Liver (tissue), 9 donors: ENCODE results near the gene CLEC20A. TPM values are rescaled to one million over a fixed set of nuclear protein-coding genes. Genes with fewer than 3 reads are reported as not detected.

Source experiments
- DNase-seq: peaks from one replicate; pipeline ENCODE4 v3.0.0-alpha.2; 2017; ENCODE audit warnings: low spot score
- H3K27ac ChIP-seq, 2 donors: one replicate each; pipeline ENCODE4 v1.7.0; 2013; ENCODE audit warnings: inconsistent platforms in 2 of 2, low read length in 2 of 2, control low read depth in 1 of 2, low read depth in 1 of 2, mild to moderate bottlenecking in 1 of 2
- H3K27me3 ChIP-seq, 4 donors: one replicate each; pipeline versions ENCODE4 v1.6.1 to v1.7.0; 2013; ENCODE audit warnings: low read length in 3 of 4, inconsistent platforms in 1 of 4, mild to moderate bottlenecking in 1 of 4, moderate library complexity in 1 of 4; ENCODE audit not compliant: control insufficient read depth in 4 of 4, insufficient read depth in 4 of 4
- H3K36me3 ChIP-seq, 4 donors: one replicate each; pipeline versions ENCODE4 v1.6.1 to v1.7.0; 2013; ENCODE audit warnings: low read length in 3 of 4, mild to moderate bottlenecking in 3 of 4, low read depth in 1 of 4, moderate library complexity in 1 of 4; ENCODE audit not compliant: control insufficient read depth in 4 of 4, insufficient read depth in 3 of 4
- H3K4me1 ChIP-seq, 4 donors: one replicate each; pipeline versions ENCODE4 v1.6.1 to v1.7.0; 2013; ENCODE audit warnings: low read length in 3 of 4, mild to moderate bottlenecking in 3 of 4, moderate library complexity in 1 of 4; ENCODE audit not compliant: control insufficient read depth in 4 of 4, insufficient read depth in 4 of 4
- H3K4me3 ChIP-seq, 3 donors: one replicate each; pipeline versions ENCODE4 v1.6.1 to v1.7.0; 2013; ENCODE audit warnings: low read length in 3 of 3, control low read depth in 1 of 3, low read depth in 1 of 3, mild to moderate bottlenecking in 1 of 3
- H3K9ac ChIP-seq, 2 donors: one replicate each; pipeline ENCODE4 v1.7.0; 2013; ENCODE audit warnings: low read length in 2 of 2, mild to moderate bottlenecking in 2 of 2, moderate library complexity in 2 of 2, control low read depth in 1 of 2, low read depth in 1 of 2
- H3K9me3 ChIP-seq, 4 donors: one replicate each; pipeline versions ENCODE4 v1.6.1 to v1.7.0; 2013; ENCODE audit warnings: low read length in 3 of 4; ENCODE audit not compliant: control insufficient read depth in 4 of 4
- ATF3 ChIP-seq: IDR thresholded peaks from 2 replicates; pipeline ENCODE4 v1.6.1; 2016; ENCODE audit warnings: antibody characterized with exemption
- CTCF ChIP-seq: fragments of 150-350 bp; IDR thresholded peaks from 2 replicates; pipeline ENCODE4 v1.5.1; 2017; ENCODE audit warnings: improper control_type of control experiment, low read depth, low read length; ENCODE audit not compliant: missing input control
- EGR1 ChIP-seq, 2 donors: IDR thresholded peaks; 2 replicates each; pipeline ENCODE4 v1.6.1; 2016 to 2018; ENCODE audit warnings: antibody characterized with exemption in 2 of 2, low read depth in 2 of 2
- FOXA1 ChIP-seq: IDR thresholded peaks from 2 replicates; pipeline ENCODE4 v1.6.1; 2016; ENCODE audit warnings: antibody characterized with exemption
- FOXA2 ChIP-seq: IDR thresholded peaks from 2 replicates; pipeline ENCODE4 v1.6.1; 2016; ENCODE audit warnings: antibody characterized with exemption
- GABPA ChIP-seq, 2 donors: IDR thresholded peaks in 1 of 2; conservative IDR thresholded peaks in 1 of 2; 2 replicates each; pipeline ENCODE4 v1.6.1; 2016; ENCODE audit warnings: antibody characterized with exemption in 2 of 2, mild to moderate bottlenecking in 1 of 2, moderate library complexity in 1 of 2
- HNF4A ChIP-seq, 2 donors: conservative IDR thresholded peaks; 2 replicates each; pipeline ENCODE4 v1.6.1; 2016; ENCODE audit warnings: antibody characterized with exemption in 2 of 2, mild to moderate bottlenecking in 2 of 2
- HNF4G ChIP-seq: IDR thresholded peaks from 2 replicates; pipeline ENCODE4 v1.6.1; 2016; ENCODE audit warnings: antibody characterized with exemption
- JUND ChIP-seq, 2 donors: IDR thresholded peaks; 2 replicates each; pipeline ENCODE4 v1.6.1; 2016; ENCODE audit warnings: antibody characterized with exemption in 2 of 2
- MAX ChIP-seq: IDR thresholded peaks from 2 replicates; pipeline ENCODE4 v1.6.1; 2016; ENCODE audit warnings: antibody characterized with exemption
- NR2F2 ChIP-seq: IDR thresholded peaks from 2 replicates; pipeline ENCODE4 v1.6.1; 2016; ENCODE audit warnings: antibody characterized with exemption
- RAD21 ChIP-seq, 2 donors: IDR thresholded peaks; 2 replicates each; pipeline ENCODE4 v1.6.1; 2016; ENCODE audit warnings: antibody characterized with exemption in 2 of 2, mild to moderate bottlenecking in 2 of 2
- REST ChIP-seq: IDR thresholded peaks from 2 replicates; pipeline ENCODE4 v1.6.1; 2016; ENCODE audit warnings: antibody characterized with exemption, mild to moderate bottlenecking
- RXRA ChIP-seq, 2 donors: IDR thresholded peaks; 2 replicates each; pipeline ENCODE4 v1.6.1; 2017 to 2018; ENCODE audit warnings: antibody characterized with exemption in 2 of 2, mild to moderate bottlenecking in 1 of 2
- SP1 ChIP-seq: IDR thresholded peaks from 2 replicates; pipeline ENCODE4 v1.6.1; 2018; ENCODE audit warnings: antibody characterized with exemption, mild to moderate bottlenecking
- TAF1 ChIP-seq: conservative IDR thresholded peaks from 2 replicates; pipeline ENCODE4 v1.6.1; 2016; ENCODE audit warnings: antibody characterized with exemption, mild to moderate bottlenecking
- YY1 ChIP-seq: IDR thresholded peaks from 2 replicates; pipeline ENCODE4 v1.6.1; 2016; ENCODE audit warnings: antibody characterized with exemption, mild to moderate bottlenecking
- ZBTB33 ChIP-seq: IDR thresholded peaks from 2 replicates; pipeline ENCODE4 v1.6.1; 2016; ENCODE audit warnings: antibody characterized with exemption
- WGBS: extraction: QIAGEN DNeasy Blood & Tissue Kit; methylation state at CpG from one replicate; pipeline ENCODE4 v1.1.7; 2013; 5-methylcytosine and 5-hydroxymethylcytosine counted together
- polyA plus RNA-seq, 2 donors: library from polyadenylated mRNA; stranded (reverse) in 1 of 2; unstranded in 1 of 2; fragments of 200-250 nt in 1 of 2; fragments of >200 nt in 1 of 2; fragmentation: Nextera tagmentation in 1 of 2; extraction: Ambion mirVana in 1 of 2; gene quantifications; one replicate each; pipeline versions ENCODE4 v1.2.1 to v1.2.3, GENCODE V29; 2013 to 2015
- total RNA-seq, 2 donors: library from RNA; depleted of rRNA; stranded (reverse); fragments of >200 nt; gene quantifications; one replicate each; pipeline ENCODE4 v1.2.3, GENCODE V29; 2014
- donor health status: healthy.
- donor health status: healthy.
- donor health status: healthy.
- donor health status: healthy.
- donor health status: healthy.

CLEC20A gene
- total and polyA plus RNA-seq, 4 donors: 0.33 TPM; not detected in 3

GRCh38 chr1:178490136-178490535, 6.6 kb downstream of the CLEC20A start:
- no peak for TF ChIP-seq HNF4G
- TF ChIP-seq CTCF: no peak
- TF ChIP-seq YY1: no peak
- TF ChIP-seq SP1: no peak
- TF ChIP-seq RAD21 (IDR thresholded peaks at IDR 0.05): no peak
- TF ChIP-seq REST: no peak
- TF ChIP-seq GABPA (IDR thresholded peaks at IDR 0.05 in 1 of 2, conservative IDR thresholded peaks at IDR 0.05 in 1 of 2): no peak
- no peak for TF ChIP-seq RXRA (IDR thresholded peaks at IDR 0.05)
- no peak for TF ChIP-seq MAX
- no peak for TF ChIP-seq NR2F2
- no peak for TF ChIP-seq JUND (IDR thresholded peaks at IDR 0.05)
- no peak for TF ChIP-seq EGR1 (IDR thresholded peaks at IDR 0.05; ENCODE audit: low read depth in 2 of 2)
- TF ChIP-seq TAF1: no peak
- TF ChIP-seq ATF3: no peak
- no peak for TF ChIP-seq HNF4A (conservative IDR thresholded peaks at IDR 0.05)
- no peak for TF ChIP-seq FOXA1
- TF ChIP-seq FOXA2: no peak
- no peak for TF ChIP-seq ZBTB33
- Histone ChIP-seq H3K4me1 (peaks cover 0 to 4% (median 1%) of the 10 kb centered on the region in 4 donors), H3K9me3 (no peaks in the 10 kb centered on the region), H3K9ac (no peak overlapping the region), H3K27ac (no peak overlapping the region), H3K27me3 (no peaks in the 10 kb centered on the region), H3K36me3 (no peaks in the 10 kb centered on the region), H3K4me3 (no peak overlapping the region)
- WGBS: 96% methylated on average over 8 of the region's 8 CpGs
- DNase-seq: no peak
